SK-N-MC (cell line): ENCODE data around the gene GIPC2.

Source experiments
- EZH2 ChIP-seq: fragments of 200-600 bp; sonication (generic); IDR thresholded peaks from one replicate; pipeline ENCODE4 v1.6.1; 2017; ENCODE audit warnings: antibody characterized with exemption
- FOXP2 ChIP-seq: optimal IDR thresholded peaks from 2 replicates; pipeline ENCODE3; 2011; ENCODE audit warnings: mild to moderate bottlenecking, moderate library complexity; ENCODE audit not compliant: insufficient read depth; ENCODE audit errors: extremely low read length, control extremely low read depth
- POLR2AphosphoS5 ChIP-seq: IDR thresholded peaks from 2 replicates; pipeline ENCODE4 v1.6.1; 2012; ENCODE audit warnings: mild to moderate bottlenecking, low read depth, low read length, borderline replicate concordance

DNA sequence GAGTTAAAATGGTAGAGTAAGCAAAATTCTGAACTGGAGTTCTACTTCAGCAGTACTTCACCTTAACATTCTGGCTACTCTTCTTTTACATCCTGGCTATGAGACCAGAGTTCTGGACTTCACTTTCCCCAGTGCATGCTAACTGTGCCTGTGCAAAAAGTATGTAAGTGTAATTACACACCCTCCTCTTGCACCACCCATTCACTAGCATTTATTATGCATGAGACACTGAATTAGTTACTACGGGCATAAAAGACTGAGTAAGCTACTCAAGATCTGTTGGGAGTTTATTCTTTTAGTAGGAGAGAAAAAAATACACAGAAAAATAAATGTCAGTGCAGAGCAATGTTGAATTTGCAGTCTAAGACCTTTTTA, 87.2 kb downstream of the GIPC2 start:
- TF ChIP-seq POLR2AphosphoS5 (no peak), EZH2 (no peak), FOXP2 (no peak)
